GM21717 (cell line): ENCODE data around the gene PPP1R37.

ENCODE experiments used
- ATAC-seq: cut with Tn5 transposase; IDR thresholded peaks from one replicate; pipeline ENCODE4 v1.9.1; 2021; ENCODE audit warnings: mild to moderate bottlenecking, moderate library complexity; ENCODE audit not compliant: unreplicated experiment

PPP1R37 gene

GRCh38 chr19:45186509-45187334 lies 93.7 kb downstream of the PPP1R37 start:
- ATAC-seq: no peak

- ATAC-seq: no peak
Measured at GRCh38 chr19:45187421-45188100, 94.6 kb downstream of the PPP1R37 start.

GRCh38 chr19:45189971-45190370 lies 97.0 kb downstream of the PPP1R37 start:
- ATAC-seq: no peak

- ATAC-seq: no peak
Measured at GRCh38 chr19:45191375-45191774, 98.4 kb downstream of the PPP1R37 start.

- ATAC-seq: no peak
Measured at GRCh38 chr19:45195764-45196163, 102.8 kb downstream of the PPP1R37 start.
